Pons (tissue), 1 donor: ENCODE results near the gene OR2M2.

Experiments
- DNase-seq: peaks from one replicate; pipeline ENCODE4 v3.0.0-alpha.2; 2016; ENCODE audit warnings: low spot score

OR2M2 gene

GRCh38 chr1:248174521-248174920, at the start of gene OR2M2:
Gene OR2M2, plus strand, starts transcription at chr1:248174821. Its CDS starts 5,165 bp downstream, at chr1:248179986.
- no peak for DNase-seq

- no peak for DNase-seq
Measured at GRCh38 chr1:248127653-248128052, 47.0 kb upstream of the OR2M2 start.

- no peak for DNase-seq
Measured at GRCh38 chr1:248136811-248137210, 37.8 kb upstream of the OR2M2 start.

- no peak for DNase-seq
Measured at GRCh38 chr1:248140846-248141245, 33.8 kb upstream of the OR2M2 start.

GRCh38 chr1:248143311-248143710, 31.3 kb upstream of the OR2M2 start:
- DNase-seq: no peak

- no peak for DNase-seq
Measured at GRCh38 chr1:248144513-248145198, 30.0 kb upstream of the OR2M2 start, which contains the start of gene OR2M5. Gene OR2M5, plus strand, starts transcription at chr1:248145148. Its CDS starts 0 bp downstream, at chr1:248145148.

- no peak for DNase-seq
Measured at GRCh38 chr1:248152056-248152827, 22.4 kb upstream of the OR2M2 start.

GRCh38 chr1:248155927-248156326, 18.7 kb upstream of the OR2M2 start:
- no peak for DNase-seq

GRCh38 chr1:248158758-248159157, 15.9 kb upstream of the OR2M2 start:
- no peak for DNase-seq

- DNase-seq: no peak
Measured at GRCh38 chr1:248164031-248164430, 10.6 kb upstream of the OR2M2 start.

GRCh38 chr1:248165186-248165585, 9.4 kb upstream of the OR2M2 start:
- no peak for DNase-seq

- DNase-seq: no peak
Measured at GRCh38 chr1:248183996-248184395, 9.4 kb downstream of the OR2M2 start.

GRCh38 chr1:248187363-248187762, 12.7 kb downstream of the OR2M2 start:
- no peak for DNase-seq

- DNase-seq: no peak
Measured at GRCh38 chr1:248189026-248189425, 14.4 kb downstream of the OR2M2 start.

GRCh38 chr1:248194117-248194516, 19.5 kb downstream of the OR2M2 start:
- DNase-seq: no peak

GRCh38 chr1:248196965-248197364, 22.3 kb downstream of the OR2M2 start, which contains the start of gene OR2M3:
Gene OR2M3, plus strand, starts transcription at chr1:248197265. Its CDS starts 5,803 bp downstream, at chr1:248203068.
- DNase-seq: no peak

- DNase-seq: no peak
Measured at GRCh38 chr1:248215880-248216279, 41.3 kb downstream of the OR2M2 start.

- no peak for DNase-seq
Measured at GRCh38 chr1:248225537-248225936, 50.9 kb downstream of the OR2M2 start.

GRCh38 chr1:248229360-248229908, 54.8 kb downstream of the OR2M2 start:
- DNase-seq: no peak
